ENCODE results near the gene RMRP. TPM values are rescaled to one million over a fixed set of nuclear protein-coding genes. Genes with fewer than 3 reads are reported as not detected.

RMRP gene
- total and polyA plus RNA-seq, 7 donors: 26.8 to 10,280 (median 4,774) TPM; not detected in 2

GRCh38 chr9:35662437-35662836 is 4.6 kb upstream of the RMRP start:
- H3K27ac ChIP-seq: peak overlapping the region; percentile 100
- intact Hi-C loops (cut with DNase I): loop anchor here (2.0 to 5.0 kb wide), 2 partner anchors 22 to 35 kb away; no protein-coding TSS in a partner anchor
- TF ChIP-seq CTCF (IDR thresholded peaks at IDR 0.05): no peak
- H3K4me1 ChIP-seq: peaks cover 34% of the 10 kb centered on the region
- no peaks in the 10 kb centered on the region for H3K9me3 ChIP-seq
- DNase-seq (no peak), ATAC-seq (no peak)
- WGBS, 3 donors: 89 to 91% (median 91%) methylated on average over 7 of the region's 7 CpGs
- H3K27me3 ChIP-seq (ENCODE audit: insufficient read depth in 3 of 3, low read length in 2 of 3): no peaks in the 10 kb centered on the region
- peaks cover 0 to 18% of the 10 kb centered on the region in 2 donors for H3K36me3 ChIP-seq (ENCODE audit: insufficient read depth in 1 of 2, low read depth in 1 of 2)
- no peak overlapping the region for H3K4me3 ChIP-seq

- WGBS, 3 donors: 65 to 73% (median 71%) methylated on average over 3 of the region's 3 CpGs
- Histone ChIP-seq H3K36me3 (ENCODE audit: insufficient read depth in 1 of 2, low read depth in 1 of 2) (peaks cover 0 to 18% of the 10 kb centered on the region in 2 donors), H3K27ac (peak overlapping the region; percentile 100), H3K27me3 (ENCODE audit: insufficient read depth in 3 of 3, low read length in 2 of 3) (no peaks in the 10 kb centered on the region), H3K4me1 (peaks cover 34% of the 10 kb centered on the region), H3K4me3 (no peak overlapping the region), H3K9me3 (no peaks in the 10 kb centered on the region)
- intact Hi-C loops (cut with DNase I): loop anchor here (2.0 to 5.0 kb wide), 2 partner anchors 23 to 35 kb away; no protein-coding TSS in a partner anchor
- no peak for ATAC-seq
- TF ChIP-seq CTCF (IDR thresholded peaks at IDR 0.05): no peak
- no peak for DNase-seq
Measured at GRCh38 chr9:35661756-35662350, 4.0 kb upstream of the RMRP start.

GRCh38 chr9:35660966-35661415 is 3.2 kb upstream of the RMRP start:
- Histone ChIP-seq H3K36me3 (ENCODE audit: insufficient read depth in 1 of 2, low read depth in 1 of 2) (peaks cover 0 to 18% of the 10 kb centered on the region in 2 donors), H3K9me3 (no peaks in the 10 kb centered on the region), H3K27me3 (ENCODE audit: insufficient read depth in 3 of 3, low read length in 2 of 3) (no peaks in the 10 kb centered on the region), H3K27ac (peak overlapping the region; percentile 100), H3K4me1 (peaks cover 34% of the 10 kb centered on the region), H3K4me3 (no peak overlapping the region)
- TF ChIP-seq CTCF (IDR thresholded peaks at IDR 0.05): peak; percentile 50
- intact Hi-C loops (cut with DNase I): loop anchor here (5.0 kb wide), 1 partner anchor 36 kb away; no protein-coding TSS in a partner anchor
- ATAC-seq (no peak), DNase-seq (no peak)
- 34 to 46% (median 36%) methylated on average over 9 of the region's 9 CpGs for WGBS, 3 donors

- H3K36me3 ChIP-seq (ENCODE audit: insufficient read depth in 1 of 2, low read depth in 1 of 2): peaks cover 0 to 18% of the 10 kb centered on the region in 2 donors
- no peak for TF ChIP-seq CTCF (IDR thresholded peaks at IDR 0.05)
- DNase-seq (no peak), ATAC-seq (peak; percentile 22 to 60 (median 46))
- peak overlapping the region; percentile 100 for H3K27ac ChIP-seq
- peak overlapping the region; percentile 89 for H3K4me3 ChIP-seq
- H3K9me3 ChIP-seq: no peaks in the 10 kb centered on the region
- WGBS, 3 donors: 32 to 46% (median 39%) methylated on average over 3 of the region's 3 CpGs
- intact Hi-C loops (cut with DNase I): loop anchor here (2.0 kb wide), 1 partner anchor 71 kb away; no protein-coding TSS in a partner anchor
- peaks cover 26% of the 10 kb centered on the region for H3K4me1 ChIP-seq
- no peaks in the 10 kb centered on the region for H3K27me3 ChIP-seq (ENCODE audit: insufficient read depth in 3 of 3, low read length in 2 of 3)
Measured at GRCh38 chr9:35659340-35659739, 1.5 kb upstream of the RMRP start.
